Medulla oblongata (tissue), 1 donor: ENCODE data around the gene ZFPM1.

ENCODE experiments used
- DNase-seq: peaks from one replicate; pipeline ENCODE4 v3.0.0-alpha.2; 2015; ENCODE audit errors: extremely low spot score

Gene ZFPM1

DNA sequence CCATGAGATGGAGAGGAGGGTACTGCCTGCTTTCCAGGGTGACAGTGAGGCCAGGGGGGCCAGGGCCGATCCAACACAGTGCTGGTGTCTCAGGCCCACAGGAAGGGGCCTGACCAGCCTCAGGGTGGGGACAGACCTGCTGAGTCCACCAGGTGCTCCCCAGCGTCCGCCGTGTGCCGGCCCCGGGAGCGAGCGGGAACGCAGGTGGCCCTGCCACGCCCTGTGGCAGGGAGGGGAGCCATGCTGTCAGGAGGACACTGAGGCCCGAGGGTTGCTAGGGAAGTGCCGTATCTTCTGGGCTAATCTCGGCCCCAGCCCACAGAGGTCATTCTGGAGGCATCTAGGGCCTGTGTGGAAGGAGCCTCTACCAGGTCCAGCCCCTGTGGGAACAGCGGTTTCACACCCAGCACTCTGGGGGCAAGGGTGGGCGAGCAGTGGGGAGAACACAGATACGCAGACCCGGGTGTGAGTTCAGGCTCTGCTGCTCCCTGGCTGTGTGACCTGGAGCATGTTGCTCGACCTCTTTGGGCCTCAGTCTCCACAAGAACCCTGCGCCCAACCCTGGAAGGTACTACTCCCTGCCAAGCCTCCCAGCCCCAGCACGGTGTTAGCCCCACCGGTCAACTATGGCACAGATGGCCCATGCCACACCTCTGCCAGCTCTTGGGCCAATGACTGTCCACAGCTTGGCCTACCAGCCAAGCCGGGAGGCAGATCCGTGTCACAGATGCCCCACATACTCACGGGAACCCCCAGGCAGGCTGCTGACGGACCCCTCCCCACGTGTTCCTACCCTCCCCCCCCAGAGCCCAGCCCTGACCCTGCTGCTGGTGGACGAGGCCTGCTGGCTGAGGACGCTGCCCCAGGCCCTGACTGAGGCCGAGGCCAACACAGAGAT, 73.2 kb downstream of the ZFPM1 start:
- no peak for DNase-seq

DNA sequence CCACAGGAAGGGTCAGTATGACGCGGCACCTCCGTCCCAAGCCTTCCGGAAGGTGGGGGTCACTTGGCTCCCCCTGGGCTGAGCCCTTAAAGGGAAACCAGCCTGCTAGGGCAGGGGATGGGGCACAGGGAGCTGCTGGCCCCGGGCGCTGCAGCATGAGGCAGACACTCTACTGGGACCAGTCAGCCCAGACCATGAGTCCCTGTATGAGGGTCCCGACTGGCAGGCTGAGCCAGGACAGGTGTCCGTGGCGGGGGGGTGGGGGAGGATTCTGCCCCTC, 73.8 kb downstream of the ZFPM1 start:
- no peak for DNase-seq

DNA sequence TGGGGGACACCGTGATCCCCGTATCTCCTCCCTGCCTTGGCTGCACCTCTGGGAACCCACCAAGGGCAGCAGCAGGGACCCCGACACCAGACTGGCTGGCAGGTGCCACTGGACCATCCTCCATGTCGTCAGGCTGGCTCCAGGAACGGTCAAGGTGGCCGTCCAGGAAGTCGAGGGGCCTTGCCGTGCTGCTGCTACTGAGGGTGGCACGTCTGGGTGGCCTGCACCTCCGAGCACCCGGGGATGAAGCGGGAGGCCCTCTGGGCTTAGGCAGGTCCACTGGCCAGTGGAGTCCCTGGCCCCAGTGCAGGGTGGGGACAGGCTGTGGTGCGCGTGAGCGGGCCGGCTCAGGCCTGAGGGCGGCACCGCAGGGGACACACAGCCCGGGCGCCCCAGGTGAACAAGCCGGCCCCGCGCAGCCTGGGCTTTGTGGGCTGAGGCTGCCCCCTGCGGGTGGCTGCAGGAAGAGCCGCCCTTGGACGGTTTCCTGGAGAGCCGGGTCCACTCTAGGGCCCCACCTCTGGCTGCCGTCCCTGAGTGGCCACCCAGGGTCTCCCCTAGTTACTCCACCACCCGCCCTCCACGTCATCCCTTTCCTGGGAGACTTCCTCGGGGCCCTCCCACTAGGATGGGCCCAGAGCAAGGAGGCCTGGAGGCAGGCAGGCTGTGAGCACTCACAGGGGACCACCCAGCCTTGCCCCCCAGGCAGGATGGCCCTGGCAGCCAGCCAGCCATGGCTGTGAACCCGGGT, 74.3 kb downstream of the ZFPM1 start:
- peak; percentile 63 for DNase-seq

DNA sequence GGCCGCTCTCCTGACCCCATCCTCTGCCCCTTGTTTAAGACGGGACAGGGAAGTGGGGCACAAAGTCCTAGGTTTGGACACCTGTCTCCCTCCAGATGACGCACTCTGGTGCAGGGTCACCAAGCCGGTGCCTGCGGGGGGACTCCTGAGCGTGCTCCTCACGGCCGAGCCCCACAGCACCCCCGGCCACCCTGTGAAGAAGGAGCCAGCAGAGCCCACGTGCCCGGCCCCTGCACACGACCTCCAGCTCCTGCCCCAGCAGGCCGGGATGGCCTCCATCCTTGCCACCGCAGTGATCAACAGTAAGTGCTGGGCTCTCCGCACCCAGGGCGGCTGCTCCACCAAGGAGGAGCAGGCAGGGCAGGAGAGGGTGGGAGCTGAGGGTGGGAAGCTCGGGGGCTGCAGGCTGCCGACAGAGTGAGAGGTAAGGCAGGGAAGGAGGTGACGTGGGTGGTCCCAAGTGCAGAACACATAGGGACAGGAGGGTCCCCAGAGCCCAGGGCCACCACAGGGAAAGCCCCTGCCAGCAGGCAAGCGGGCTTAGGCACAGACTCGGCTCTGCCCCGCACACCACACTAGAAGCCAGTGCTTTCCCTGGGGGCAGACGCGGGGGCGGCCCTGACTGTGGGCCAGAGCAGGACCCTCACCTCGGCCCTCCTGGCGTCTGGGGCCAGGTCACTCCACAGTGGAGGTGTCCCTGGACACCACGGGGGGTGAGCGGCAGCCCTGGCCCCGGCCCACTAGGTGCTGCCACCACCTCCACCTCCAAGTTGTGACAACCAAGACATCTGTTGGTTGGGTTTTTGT, 75.1 kb downstream of the ZFPM1 start:
- DNase-seq, result no peak

DNA sequence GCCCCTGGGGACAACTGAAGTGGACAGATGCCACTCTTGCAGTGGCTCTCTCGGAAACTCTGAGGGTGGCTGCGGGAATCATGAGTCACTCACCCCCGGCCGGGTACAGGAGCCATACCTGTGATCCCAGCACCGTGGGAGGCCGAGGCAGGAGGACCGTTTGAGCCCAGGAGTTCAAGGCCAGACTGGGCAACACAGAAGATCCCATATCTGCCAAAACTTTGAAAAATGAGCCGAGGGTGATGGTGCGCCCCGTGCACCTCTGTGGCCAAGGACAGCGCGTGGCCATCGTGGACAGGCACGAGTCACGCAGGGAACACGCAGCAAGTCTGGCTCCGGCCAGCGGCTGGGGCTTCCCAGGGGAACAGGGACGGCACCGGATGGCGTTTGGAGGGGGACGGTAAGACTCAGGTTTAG, 75.8 kb downstream of the ZFPM1 start:
- DNase-seq, result no peak

DNA sequence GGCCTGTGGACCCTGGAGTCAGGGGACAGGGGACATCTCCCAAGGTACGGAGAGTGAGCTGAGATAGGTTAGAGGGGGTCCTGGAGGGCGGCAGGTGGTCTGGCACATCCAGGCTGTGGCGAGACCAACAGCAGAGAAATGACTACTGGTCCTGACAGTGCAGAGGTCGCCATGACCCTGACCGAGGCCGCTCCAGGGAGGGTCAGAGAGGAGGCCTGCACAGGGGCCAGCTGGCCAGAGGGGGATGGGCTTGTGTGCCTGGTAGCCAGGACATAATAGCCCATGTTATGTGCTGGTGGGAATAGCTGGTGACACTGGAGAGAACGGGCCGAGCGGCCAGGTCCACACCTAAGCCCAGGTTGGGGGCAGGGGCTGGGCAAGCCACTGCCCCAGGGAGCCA, 76.5 kb downstream of the ZFPM1 start:
- no peak for DNase-seq

DNA sequence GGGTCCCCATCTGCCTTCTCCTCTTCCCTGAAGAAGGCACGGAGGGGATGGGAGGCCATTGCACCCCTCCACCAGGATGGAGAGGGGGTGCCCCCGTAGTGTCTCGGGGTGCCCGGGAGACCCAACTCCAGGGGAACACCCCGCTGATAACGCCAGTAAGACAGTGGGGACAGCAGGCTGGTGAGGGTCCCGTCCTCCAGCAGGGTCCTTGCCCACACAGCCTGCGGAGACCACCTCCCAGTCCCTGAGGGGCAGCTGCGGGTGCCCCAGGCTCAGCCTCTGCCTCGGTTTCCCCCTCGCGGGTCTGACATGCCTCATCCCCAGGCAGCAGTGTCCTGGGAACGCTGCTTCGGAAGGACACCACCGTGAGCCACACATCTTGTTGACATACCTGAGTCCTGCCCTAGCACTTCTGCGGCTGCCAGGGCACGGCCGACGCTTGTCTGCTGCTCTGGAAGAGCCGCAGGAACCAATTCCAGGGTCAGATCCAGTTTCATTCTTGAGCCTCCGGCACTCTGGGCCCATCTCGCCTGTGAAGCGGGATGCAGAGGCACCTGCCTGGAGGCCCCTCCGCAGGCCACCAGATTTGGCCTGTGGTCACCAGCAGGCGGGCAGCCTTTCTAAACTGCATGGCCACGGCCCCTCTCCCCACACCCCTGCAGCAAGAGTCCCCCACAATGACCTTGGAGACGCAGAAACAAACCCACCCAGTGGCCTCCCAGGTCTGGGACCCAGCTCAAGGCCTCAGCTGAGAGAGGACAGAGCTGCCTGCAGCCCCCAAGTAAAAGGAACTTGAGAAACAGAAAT, 77.2 kb downstream of the ZFPM1 start:
- DNase-seq, result no peak

DNA sequence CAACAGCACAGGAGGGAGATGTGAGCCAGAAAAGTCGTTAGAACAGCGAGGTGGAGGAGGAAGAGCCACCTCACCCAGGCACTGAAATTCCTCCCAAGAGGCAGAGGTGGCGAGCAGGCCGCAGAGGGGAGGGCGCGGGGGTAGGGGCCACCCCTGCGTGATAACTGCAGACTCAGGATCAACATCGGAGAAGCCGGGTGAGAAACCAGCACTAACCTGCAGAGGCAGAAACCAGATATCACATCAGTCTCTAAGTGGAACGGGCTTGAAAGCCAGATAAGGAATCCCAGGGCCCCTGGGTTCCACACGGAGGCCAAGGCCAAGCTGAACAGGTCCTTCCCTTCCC, 77.8 kb downstream of the ZFPM1 start:
- no peak for DNase-seq

DNA sequence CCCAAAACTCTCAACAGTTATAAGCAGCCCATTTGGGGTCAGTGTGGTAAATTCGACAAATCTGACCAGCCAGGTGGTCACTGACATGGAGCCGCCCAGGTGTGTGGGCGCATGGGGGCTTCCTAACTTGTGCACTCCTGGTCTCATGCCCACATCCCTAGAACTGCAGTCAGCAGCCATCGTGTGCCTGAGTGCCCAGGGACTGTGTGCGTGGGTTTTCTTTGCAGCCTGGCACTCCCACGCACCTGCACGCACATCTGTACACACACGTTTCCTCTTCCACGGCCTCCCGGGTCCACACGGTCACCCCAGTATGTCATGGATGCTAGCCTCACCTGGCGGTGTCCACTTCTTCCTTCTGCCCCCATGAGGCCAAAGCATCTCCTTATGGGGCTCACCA, 78.3 kb downstream of the ZFPM1 start:
- no peak for DNase-seq

DNA sequence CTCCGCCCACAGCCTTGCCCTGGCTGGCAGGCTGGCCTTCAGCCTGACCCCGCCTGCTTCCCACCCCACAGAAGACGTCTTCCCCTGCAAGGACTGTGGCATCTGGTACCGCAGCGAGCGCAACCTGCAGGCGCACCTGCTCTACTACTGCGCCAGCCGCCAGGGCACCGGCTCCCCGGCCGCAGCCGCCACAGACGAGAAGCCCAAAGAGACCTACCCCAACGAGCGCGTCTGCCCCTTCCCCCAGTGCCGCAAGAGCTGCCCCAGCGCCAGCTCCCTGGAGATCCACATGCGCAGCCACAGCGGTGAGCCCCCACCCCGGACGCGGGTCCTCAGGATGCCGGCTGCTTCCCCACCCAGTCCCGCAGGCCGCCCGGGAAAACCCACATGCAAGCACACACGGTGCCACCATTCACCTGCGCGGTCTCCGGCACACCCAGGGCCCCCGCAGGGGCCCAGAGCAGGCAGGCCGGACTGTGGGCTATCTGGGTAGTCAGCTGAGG, 78.9 kb downstream of the ZFPM1 start:
- DNase-seq, result no peak

DNA sequence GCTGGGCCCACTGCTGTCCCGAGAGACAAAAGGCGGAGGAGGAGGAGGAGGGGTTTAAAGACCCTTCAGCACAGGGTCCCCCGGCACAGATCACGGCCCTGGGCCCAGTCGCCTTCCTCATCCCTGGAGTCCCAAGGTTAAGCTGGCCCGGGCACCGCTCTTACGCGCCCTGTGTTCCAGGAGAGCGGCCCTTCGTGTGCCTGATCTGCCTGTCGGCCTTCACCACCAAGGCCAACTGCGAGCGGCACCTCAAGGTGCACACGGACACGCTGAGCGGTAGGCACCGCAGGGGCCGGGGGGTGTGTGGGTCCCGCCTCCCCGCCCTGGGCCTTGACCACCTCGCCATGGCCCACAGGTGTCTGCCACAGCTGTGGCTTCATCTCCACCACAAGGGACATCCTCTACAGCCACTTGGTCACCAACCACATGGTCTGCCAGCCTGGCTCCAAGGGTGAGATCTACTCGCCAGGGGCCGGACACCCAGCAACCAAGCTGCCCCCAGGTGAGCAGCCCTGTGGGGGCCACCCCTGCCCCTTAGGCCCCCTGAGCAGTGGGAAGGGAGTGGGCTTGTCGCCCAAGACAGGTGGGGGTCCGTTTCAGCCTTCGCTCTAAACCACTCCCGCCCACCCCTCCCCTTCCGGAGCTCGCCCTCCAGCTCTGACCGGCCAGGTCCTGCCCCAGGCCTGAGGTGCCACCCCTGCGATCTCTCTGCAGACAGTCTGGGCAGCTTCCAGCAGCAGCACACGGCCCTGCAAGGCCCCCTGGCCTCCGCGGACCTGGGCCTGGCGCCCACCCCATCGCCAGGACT, 79.6 kb downstream of the ZFPM1 start:
- no peak for DNase-seq

DNA sequence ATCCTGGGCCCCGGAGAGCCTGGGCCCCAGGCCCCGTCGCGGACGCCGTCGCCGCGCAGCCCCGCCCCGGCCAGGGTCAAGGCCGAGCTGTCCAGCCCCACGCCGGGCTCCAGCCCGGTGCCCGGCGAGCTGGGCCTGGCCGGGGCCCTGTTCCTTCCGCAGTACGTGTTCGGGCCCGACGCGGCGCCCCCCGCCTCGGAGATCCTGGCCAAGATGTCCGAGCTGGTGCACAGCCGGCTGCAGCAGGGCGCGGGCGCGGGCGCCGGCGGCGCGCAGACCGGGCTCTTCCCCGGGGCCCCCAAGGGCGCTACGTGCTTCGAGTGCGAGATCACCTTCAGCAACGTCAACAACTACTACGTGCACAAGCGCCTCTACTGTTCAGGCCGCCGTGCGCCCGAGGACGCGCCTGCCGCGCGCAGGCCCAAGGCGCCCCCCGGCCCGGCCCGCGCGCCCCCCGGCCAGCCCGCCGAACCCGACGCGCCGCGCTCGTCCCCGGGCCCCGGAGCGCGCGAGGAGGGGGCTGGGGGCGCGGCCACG, 80.4 kb downstream of the ZFPM1 start:
- peak; percentile 57 for DNase-seq

DNA sequence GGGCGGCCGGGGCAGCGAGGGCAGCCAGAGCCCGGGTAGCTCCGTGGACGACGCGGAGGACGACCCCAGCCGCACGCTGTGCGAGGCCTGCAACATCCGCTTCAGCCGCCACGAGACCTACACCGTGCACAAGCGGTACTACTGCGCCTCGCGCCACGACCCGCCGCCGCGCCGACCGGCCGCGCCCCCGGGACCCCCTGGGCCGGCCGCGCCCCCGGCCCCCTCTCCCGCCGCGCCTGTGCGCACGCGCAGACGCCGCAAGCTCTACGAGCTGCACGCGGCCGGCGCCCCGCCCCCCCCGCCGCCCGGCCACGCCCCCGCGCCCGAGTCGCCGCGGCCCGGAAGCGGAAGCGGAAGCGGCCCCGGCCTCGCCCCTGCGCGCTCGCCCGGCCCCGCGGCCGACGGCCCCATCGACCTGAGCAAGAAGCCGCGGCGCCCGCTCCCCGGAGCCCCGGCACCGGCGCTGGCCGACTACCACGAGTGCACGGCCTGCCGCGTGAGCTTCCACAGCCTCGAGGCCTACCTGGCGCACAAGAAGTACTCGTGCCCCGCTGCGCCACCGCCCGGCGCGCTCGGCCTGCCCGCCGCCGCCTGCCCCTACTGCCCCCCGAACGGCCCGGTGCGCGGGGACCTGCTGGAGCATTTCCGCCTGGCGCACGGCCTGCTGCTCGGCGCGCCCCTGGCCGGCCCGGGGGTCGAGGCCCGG, 81.0 kb downstream of the ZFPM1 start:
- peak; percentile 66 for DNase-seq

DNA sequence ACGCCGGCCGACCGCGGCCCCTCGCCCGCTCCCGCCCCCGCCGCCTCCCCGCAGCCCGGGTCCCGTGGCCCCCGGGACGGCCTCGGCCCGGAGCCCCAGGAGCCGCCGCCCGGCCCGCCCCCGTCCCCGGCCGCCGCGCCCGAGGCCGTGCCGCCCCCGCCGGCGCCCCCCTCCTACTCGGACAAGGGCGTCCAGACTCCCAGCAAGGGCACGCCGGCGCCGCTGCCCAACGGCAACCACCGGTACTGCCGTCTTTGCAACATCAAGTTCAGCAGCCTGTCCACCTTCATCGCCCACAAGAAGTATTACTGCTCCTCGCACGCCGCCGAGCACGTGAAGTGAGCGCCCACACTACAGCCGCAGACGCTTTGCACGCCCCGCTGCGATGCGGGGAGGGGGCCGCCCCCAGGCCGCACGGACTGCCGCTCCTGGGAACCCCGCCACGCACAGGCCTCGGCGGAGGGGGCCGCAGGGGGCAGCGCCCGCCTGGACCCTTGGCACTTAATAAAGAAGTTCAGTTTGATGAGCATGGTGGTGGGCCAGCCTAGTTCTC, 81.6 kb downstream of the ZFPM1 start:
- no peak for DNase-seq

DNA sequence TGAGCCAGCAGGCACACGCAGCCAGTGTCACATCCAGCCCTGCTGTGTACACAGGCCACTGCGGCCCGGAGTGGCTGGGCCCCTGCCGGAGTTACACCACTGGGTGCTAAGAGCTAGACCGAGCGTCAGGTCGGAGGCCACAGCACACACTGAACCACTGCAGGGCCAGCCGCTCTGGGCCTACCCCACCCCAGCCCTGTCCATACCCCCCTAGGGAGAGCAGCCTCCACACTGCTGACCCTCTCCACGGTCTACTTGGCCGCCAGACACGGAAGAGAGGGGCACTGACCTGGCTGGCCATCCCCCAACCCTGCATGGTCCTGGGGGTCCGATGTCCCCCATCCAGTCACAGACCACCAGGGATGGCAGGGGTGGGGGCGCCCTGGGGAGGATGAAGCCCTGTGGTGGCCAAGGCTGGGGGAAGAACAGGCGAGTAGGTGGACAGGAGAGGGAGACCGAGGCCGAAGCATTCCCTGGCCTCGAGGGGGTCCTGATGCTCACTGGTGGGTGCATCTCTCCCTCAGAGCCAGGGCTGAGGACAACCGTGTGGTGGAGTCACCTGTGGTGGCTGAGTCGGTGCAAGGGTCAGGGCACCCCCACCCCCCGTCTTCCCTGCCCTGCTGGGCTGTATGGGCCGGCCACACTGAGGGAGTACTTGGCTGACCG, 82.2 kb downstream of the ZFPM1 start:
- no peak for DNase-seq

DNA sequence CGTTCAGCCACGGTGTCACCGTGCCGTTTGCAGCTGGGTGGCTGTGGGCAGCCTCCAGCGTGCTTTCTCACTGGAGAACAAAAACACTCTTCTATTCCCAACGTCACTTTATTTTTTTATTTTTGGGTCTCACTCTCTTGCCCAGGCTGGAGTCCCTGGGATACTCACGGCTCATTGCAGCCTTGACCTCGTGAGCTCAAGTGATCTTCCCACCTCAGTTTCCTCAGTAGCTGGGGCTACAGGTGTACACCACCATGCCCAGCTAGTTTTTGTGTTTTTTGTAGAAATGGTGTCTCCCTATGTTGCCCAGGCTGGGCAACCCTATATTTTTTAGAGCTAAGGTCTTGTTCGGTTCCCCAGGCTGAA, 82.8 kb downstream of the ZFPM1 start:
- no peak for DNase-seq

DNA sequence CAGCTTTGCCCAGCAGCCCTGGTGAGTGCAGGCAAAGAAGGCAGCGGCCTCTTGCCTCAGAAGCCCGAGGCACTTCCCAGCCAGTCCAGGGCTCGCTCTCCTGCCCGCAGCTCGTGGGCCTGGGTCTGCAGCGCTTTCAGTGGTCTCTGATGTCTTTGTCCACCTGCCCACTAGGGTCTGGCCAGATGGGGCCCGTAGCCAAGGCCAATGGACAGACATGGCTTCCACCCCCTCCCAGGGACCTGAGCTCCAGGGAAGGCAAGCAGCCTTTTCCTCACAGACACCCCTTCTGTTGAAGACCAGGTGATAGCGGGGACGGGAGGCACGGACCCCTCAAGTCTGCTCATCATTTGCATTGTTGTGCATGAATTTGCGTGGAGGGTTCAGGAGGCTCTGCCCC, 83.4 kb downstream of the ZFPM1 start:
- no peak for DNase-seq

DNA sequence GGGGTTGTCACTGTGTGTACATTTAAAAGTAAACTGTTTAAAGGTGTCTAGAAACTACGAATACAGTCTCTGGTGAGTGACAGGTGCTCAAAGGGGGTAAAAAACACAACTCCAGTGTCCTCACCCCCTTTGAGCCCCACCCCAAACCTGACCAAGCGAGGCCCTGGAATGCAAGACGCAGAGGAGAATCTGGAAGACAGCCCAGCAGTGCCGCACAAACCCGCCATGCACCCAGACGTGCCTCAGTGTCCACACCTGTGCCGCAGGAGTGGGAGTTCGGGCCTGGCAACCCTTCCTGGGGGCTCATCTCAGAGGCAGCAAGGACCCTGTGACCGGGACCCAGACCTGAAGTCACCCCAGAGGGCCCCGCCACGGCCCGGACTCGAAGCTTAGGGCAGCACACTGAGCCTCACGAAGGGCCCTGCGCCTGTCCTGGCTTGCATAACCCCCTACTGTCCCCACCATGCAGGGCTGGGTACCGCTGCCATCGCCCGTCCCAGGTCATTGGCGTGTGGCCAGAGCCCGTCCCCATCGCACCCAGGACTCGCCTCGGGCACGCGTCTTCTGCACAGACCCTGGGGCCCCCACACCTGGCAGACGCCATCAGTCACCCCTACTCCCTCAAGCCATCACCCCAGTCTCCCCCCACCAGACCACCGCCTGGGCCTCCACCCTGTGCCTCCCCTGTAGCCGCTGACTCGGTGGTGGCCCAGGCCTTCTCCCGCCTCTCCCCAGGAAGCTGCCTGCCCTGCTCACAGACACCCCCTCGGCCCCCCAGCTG, 84.1 kb downstream of the ZFPM1 start:
- DNase-seq, result no peak
